Left renal cortex interstitium (tissue), 4 donors: ENCODE data around the gene COMTD1. TPM values are rescaled to one million over a fixed set of nuclear protein-coding genes. Genes with fewer than 3 reads are reported as not detected.

Source experiments
- DNase-seq, 4 donors: peaks; one replicate each; pipeline ENCODE4 v3.0.0-alpha.2; 2013; ENCODE audit warnings: low read depth in 4 of 4, low spot score in 2 of 4, missing footprints in 1 of 4
- polyA plus RNA-seq, 4 donors: library from polyadenylated mRNA; unstranded; fragments of 120-200 nt; gene quantifications; one replicate each; pipeline ENCODE4 v1.2.1, GENCODE V29; 2013; ENCODE audit not compliant: insufficient read length in 4 of 4

The COMTD1 gene
- polyA plus RNA-seq, 4 donors: 4.0 to 14.7 (median 11.8) TPM

GRCh38 chr10:75246506-75246905, 10.7 kb upstream of the COMTD1 start:
- no peak for DNase-seq

- no peak for DNase-seq
Measured at GRCh38 chr10:75245354-75246250, 9.8 kb upstream of the COMTD1 start.

GRCh38 chr10:75244487-75245353, 9.0 kb upstream of the COMTD1 start:
- DNase-seq: no peak

GRCh38 chr10:75243426-75243825, 7.7 kb upstream of the COMTD1 start:
- DNase-seq: no peak

GRCh38 chr10:75240329-75241076, 4.7 kb upstream of the COMTD1 start:
- DNase-seq: no peak

- no peak for DNase-seq
Measured at GRCh38 chr10:75239096-75239790, 3.5 kb upstream of the COMTD1 start.

- no peak for DNase-seq
Measured at GRCh38 chr10:75238182-75239095, 2.7 kb upstream of the COMTD1 start.

- DNase-seq: no peak
Measured at GRCh38 chr10:75236178-75236825, 545 bp upstream of the COMTD1 start.

GRCh38 chr10:75234683-75235374, 928 bp downstream of the COMTD1 start:
- no peak for DNase-seq

- DNase-seq: no peak
Measured at GRCh38 chr10:75234017-75234682, 1.6 kb downstream of the COMTD1 start.

- no peak for DNase-seq
Measured at GRCh38 chr10:75233444-75234016, 2.2 kb downstream of the COMTD1 start.

- DNase-seq: no peak
Measured at GRCh38 chr10:75231672-75232581, 3.8 kb downstream of the COMTD1 start.

GRCh38 chr10:75230600-75231038, 5.1 kb downstream of the COMTD1 start:
- DNase-seq: peak in 1 of 4 donors; percentile 77

GRCh38 chr10:75229971-75230370, 5.8 kb downstream of the COMTD1 start:
- DNase-seq: no peak

GRCh38 chr10:75228834-75229233, 6.9 kb downstream of the COMTD1 start:
- no peak for DNase-seq

- DNase-seq: no peak
Measured at GRCh38 chr10:75228278-75228677, 7.5 kb downstream of the COMTD1 start.
